K562 (cell line): Measurements from ENCODE around the gene AP4S1. TPM values are rescaled to one million over a fixed set of nuclear protein-coding genes. Genes with fewer than 3 reads are reported as not detected.
A peak's percentile ranks its signal among the peaks of the same experiment; 100 is the strongest.

Source experiments
- ATAC-seq: fragments of 200-7000 bp; cut with Tn5 transposase; 3 replicates; pipeline ENCODE4 v1.9.1; 2020; ENCODE audit warnings: moderate library complexity
- BruUV-seq: library from RNA; stranded (reverse); fragments of 400-500 nt; replicated peaks from 2 replicates; lab custom pipeline; 2021; lab: Mats Ljungman, UMichigan
- CTCF ChIA-PET: fragments of 300-600 bp; formaldehyde crosslinking; extraction: SDS; loops from one replicate; lab custom pipeline; 2021; ENCODE audit warnings: low intra/inter-chr PET ratio; lab: Yijun Ruan, JAX
- POLR2A ChIA-PET: fragments of 300-600, 350-650 bp; sonication (Branson Sonifier 250); formaldehyde crosslinking; extraction: SDS; loops from one replicate; lab custom pipeline; 2021; ENCODE audit warnings: antibody characterized with exemption, inconsistent platforms; lab: Yijun Ruan, JAX
- DNase-seq, 4 experiments: peaks; one replicate each; pipeline versions ENCODE4 v3.0.0 to v3.0.0-alpha.2; 2011 to 2018; ENCODE audit warnings: low spot score in 3 of 4, mixed read lengths in 3 of 4; ENCODE audit errors: extremely low read depth in 1 of 4
- FAIRE-seq: peaks from 2 replicates; lab custom pipeline; 2011; peaks lifted over from hg19 to GRCh38; lab: Jason Lieb, UNC
- H2AFZ ChIP-seq: 2 replicates; pipeline ENCODE4 v1.6.0; 2011; ENCODE audit warnings: low read depth, low read length, control low read depth, inconsistent platforms
- H3K27ac ChIP-seq: fragments of 200-600 bp; 3 replicates; pipeline ENCODE4 v1.8.0; 2011; ENCODE audit warnings: low read depth, mild to moderate bottlenecking, control low read depth, inconsistent platforms, low read length, moderate library complexity, mixed read lengths; ENCODE audit errors: extremely low read depth
- H3K27me3 ChIP-seq, 2 experiments: fragments of 300-600 bp in 1 of 2; 2 replicates in 1 of 2; 3 replicates in 1 of 2; pipeline versions ENCODE4 v1.6.0 to v1.8.0; 2011; ENCODE audit warnings: inconsistent platforms in 2 of 2, low read length in 2 of 2, mild to moderate bottlenecking in 1 of 2, mixed read lengths in 1 of 2, moderate library complexity in 1 of 2; ENCODE audit not compliant: control insufficient read depth in 2 of 2, insufficient read depth in 2 of 2
- H3K36me3 ChIP-seq: fragments of 300-600 bp; 3 replicates; pipeline ENCODE4 v1.8.0; 2011; ENCODE audit warnings: mild to moderate bottlenecking, low read length, inconsistent platforms; ENCODE audit not compliant: control insufficient read depth, insufficient read depth
- H3K4me1 ChIP-seq, 2 experiments: fragments of 200-600 bp in 1 of 2; replicated peaks in 1 of 2; 2 replicates in 1 of 2; 3 replicates in 1 of 2; pipeline versions ENCODE4 v1.5.1 to v1.8.0; 2011; ENCODE audit warnings: inconsistent platforms in 2 of 2, low read length in 2 of 2, mild to moderate bottlenecking in 1 of 2, mixed read lengths in 1 of 2, moderate library complexity in 1 of 2; ENCODE audit not compliant: control insufficient read depth in 2 of 2, insufficient read depth in 2 of 2
- H3K4me2 ChIP-seq: 2 replicates; pipeline ENCODE4 v1.6.1; 2011; ENCODE audit warnings: low read length, control low read depth, inconsistent platforms, mixed read lengths; ENCODE audit not compliant: insufficient read depth
- H3K4me3 ChIP-seq: fragments of 200-600 bp; sonication (generic), shearing (Covaris generic); 2 replicates; pipeline ENCODE4 v1.5.1; 2016; ENCODE audit warnings: control low read depth, inconsistent platforms
- H3K79me2 ChIP-seq: fragments of 200-600 bp; 3 replicates; pipeline ENCODE4 v1.8.0; 2011; ENCODE audit warnings: low read length, inconsistent platforms; ENCODE audit not compliant: control insufficient read depth, insufficient read depth
- H3K9ac ChIP-seq, 2 experiments: 2 replicates each; pipeline versions ENCODE4 v1.6.0 to v1.6.1; 2011; ENCODE audit warnings: low read depth in 2 of 2, low read length in 2 of 2, control low read depth in 1 of 2, inconsistent platforms in 1 of 2, mild to moderate bottlenecking in 1 of 2, mixed read lengths in 1 of 2; ENCODE audit not compliant: insufficient read depth in 1 of 2
- H3K9me1 ChIP-seq: one replicate; pipeline ENCODE4 v1.6.0; 2011; ENCODE audit warnings: inconsistent platforms, mild to moderate bottlenecking, low read length, moderate library complexity; ENCODE audit not compliant: control insufficient read depth, insufficient read depth
- H3K9me3 ChIP-seq: replicated peaks from 2 replicates; pipeline ENCODE4 v1.5.1; 2011; ENCODE audit warnings: low read depth, low read length, inconsistent platforms; ENCODE audit not compliant: control insufficient read depth, insufficient read depth
- H4K20me1 ChIP-seq: replicated peaks from 2 replicates; pipeline ENCODE4 v1.6.1; 2011; ENCODE audit warnings: low read length, inconsistent platforms, mixed read lengths; ENCODE audit not compliant: control insufficient read depth, insufficient read depth
- CEBPZ ChIP-seq: fragments of 150-350 bp; IDR thresholded peaks from 2 replicates; pipeline ENCODE4 v1.6.1; 2014; ENCODE audit warnings: low read depth, mild to moderate bottlenecking, low read length, borderline replicate concordance
- NR1H2 ChIP-seq: sonication (generic); formaldehyde crosslinking; IDR thresholded peaks from 2 replicates; pipeline ENCODE4 v1.4.0; 2020; ENCODE audit warnings: mild to moderate bottlenecking, missing genetic modification reagents
- PTRF ChIP-seq: fragments of 450-650 bp; IDR thresholded peaks from 2 replicates; pipeline ENCODE4 v1.6.1; 2016; ENCODE audit warnings: mild to moderate bottlenecking, missing genetic modification characterization, missing compliant biosample characterization
- TCF3 ChIP-seq: sonication (generic); formaldehyde crosslinking; IDR thresholded peaks from 2 replicates; pipeline ENCODE4 v1.4.0; 2020; ENCODE audit warnings: mild to moderate bottlenecking, missing genetic modification reagents
- ZNF707 ChIP-seq: fragments of 250-450 bp; sonication (Bioruptor Pico); conservative IDR thresholded peaks from 2 replicates; pipeline ENCODE4 v1.8.0; 2022; ENCODE audit warnings: inconsistent platforms, mild to moderate bottlenecking, moderate library complexity
- WGBS: fragments of 100-300 bp; shearing (Covaris generic); methylation state at CpG from one replicate; pipeline ENCODE4 v1.1.6; 2016; ENCODE audit warnings: low coverage, mixed read lengths; ENCODE audit not compliant: insufficient coverage; ENCODE audit errors: missing lambda C conversion rate; 5-methylcytosine and 5-hydroxymethylcytosine counted together
- in situ Hi-C: fragments of 300-500 bp; cut with MboI; formaldehyde crosslinking; loops from 4 replicates; pipeline ENCODE4 v1.15.0; 2018; ENCODE audit warnings: inconsistent platforms, mixed read lengths
- intact Hi-C: fragments of 100-400 bp; cut with micrococcal nuclease; formaldehyde crosslinking; loops from 2 replicates; pipeline ENCODE4 v1.14.2; 2022
- polyA plus RNA-seq, 8 experiments: library from polyadenylated mRNA; depleted of rRNA in 4 of 8; stranded (reverse) in 5 of 8; unstranded in 3 of 8; fragments of >200 nt; fragmentation: Nextera tagmentation in 2 of 8; fragmentation: Illumina TruSeq in 1 of 8; extraction: Ambion mirVana in 2 of 8; extraction: Trizol in 1 of 8; gene quantifications; 2 replicates each; pipeline versions ENCODE4 v1.2.1 to v1.2.3, GENCODE V29; 2011 to 2014; ENCODE audit warnings: inconsistent platforms in 1 of 8, missing spikeins in 1 of 8
- total RNA-seq, 7 experiments: library from RNA; depleted of rRNA in 6 of 7; stranded (reverse); fragments of >200 nt in 6 of 7; fragmentation: Illumina TruSeq in 2 of 7; extraction: Trizol in 2 of 7; gene quantifications; 2 replicates each; pipeline versions ENCODE4 v1.2.1 to v1.2.3, GENCODE V29; 2011 to 2021; ENCODE audit warnings: low replicate concordance in 1 of 7
- TF ChIP-seq, protein P1 (sequence below): sonication (generic); formaldehyde crosslinking; IDR thresholded peaks from 2 replicates; pipeline ENCODE4 v1.8.1; 2022; ENCODE audit warnings: missing genetic modification reagents
- TF ChIP-seq, protein P2 (sequence below): fragments of 250-450 bp; sonication (Bioruptor Pico); IDR thresholded peaks from 2 replicates; pipeline ENCODE4 v1.8.0; 2021; ENCODE audit warnings: borderline replicate concordance, mild to moderate bottlenecking, moderate library complexity; ENCODE audit not compliant: poor library complexity, severe bottlenecking

AP4S1 gene
- total and polyA plus RNA-seq, 9 of the 15 experiments (the other 6 are each of a cell fraction or from before 2014, with no cell fraction given), result 3.7 to 7.8 (median 5.9) TPM

DNA sequence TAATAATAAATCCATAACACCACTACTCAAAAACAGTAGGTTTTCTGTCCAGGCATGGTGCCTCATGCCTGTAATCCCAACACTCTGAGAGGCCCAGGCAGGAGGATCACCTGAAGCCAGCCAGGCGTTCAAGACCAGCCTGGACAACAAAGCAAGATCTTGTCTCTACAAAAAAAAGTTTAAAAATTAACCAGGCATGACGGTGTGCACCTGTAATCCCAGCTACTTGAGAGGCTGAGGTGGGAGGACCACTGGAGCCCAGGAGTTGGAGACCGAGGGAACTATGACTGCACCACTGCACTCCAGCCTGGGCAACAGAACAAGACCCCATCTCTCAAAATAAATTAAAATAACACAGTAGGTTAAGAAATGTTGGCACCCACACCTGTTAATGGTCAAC is 44.5 kb upstream of the AP4S1 start (continued):
- TF ChIP-seq, protein P1, sequence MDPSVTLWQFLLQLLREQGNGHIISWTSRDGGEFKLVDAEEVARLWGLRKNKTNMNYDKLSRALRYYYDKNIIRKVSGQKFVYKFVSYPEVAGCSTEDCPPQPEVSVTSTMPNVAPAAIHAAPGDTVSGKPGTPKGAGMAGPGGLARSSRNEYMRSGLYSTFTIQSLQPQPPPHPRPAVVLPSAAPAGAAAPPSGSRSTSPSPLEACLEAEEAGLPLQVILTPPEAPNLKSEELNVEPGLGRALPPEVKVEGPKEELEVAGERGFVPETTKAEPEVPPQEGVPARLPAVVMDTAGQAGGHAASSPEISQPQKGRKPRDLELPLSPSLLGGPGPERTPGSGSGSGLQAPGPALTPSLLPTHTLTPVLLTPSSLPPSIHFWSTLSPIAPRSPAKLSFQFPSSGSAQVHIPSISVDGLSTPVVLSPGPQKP, result no peak
- TF ChIP-seq NR1H2 (CRISPR knock-in tag), result no peak
- no peak for TF ChIP-seq PTRF
- TF ChIP-seq, protein P2, sequence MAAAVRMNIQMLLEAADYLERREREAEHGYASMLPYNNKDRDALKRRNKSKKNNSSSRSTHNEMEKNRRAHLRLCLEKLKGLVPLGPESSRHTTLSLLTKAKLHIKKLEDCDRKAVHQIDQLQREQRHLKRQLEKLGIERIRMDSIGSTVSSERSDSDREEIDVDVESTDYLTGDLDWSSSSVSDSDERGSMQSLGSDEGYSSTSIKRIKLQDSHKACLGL, result no peak
- TF ChIP-seq ZNF707 (CRISPR knock-in tag), result no peak
- TF ChIP-seq, all 486 proteins: peak for 0

DNA sequence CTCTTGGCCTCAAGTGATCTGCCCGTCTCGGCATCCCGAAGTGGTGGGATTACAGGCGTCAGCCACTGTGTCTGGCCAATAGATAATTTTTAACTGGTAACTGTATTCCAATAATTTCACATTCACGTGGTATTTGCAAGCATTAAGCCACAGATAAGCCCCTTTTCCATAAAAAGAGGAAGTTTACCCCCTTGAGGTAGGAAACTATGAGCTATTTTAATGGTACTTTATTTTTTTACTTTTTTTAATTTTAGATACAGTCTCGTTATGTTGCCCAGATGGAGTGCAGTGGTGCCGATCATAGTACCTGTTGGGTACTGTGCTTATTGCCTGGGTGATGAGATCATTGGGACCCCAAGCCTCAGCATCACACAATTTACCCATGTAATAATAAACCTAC is 42.9 kb upstream of the AP4S1 start:
- ATAC-seq (no peak), DNase-seq (no peak), FAIRE-seq (no peak)
- BruUV-seq, result no TSS peak
- ChIA-PET POLR2A (no interaction called here), CTCF (no interaction called here)
- H3K27me3 ChIP-seq, result no peaks in the 10 kb centered on the region
- in situ Hi-C loops, result loop anchor here (5.0 kb wide), 1 partner anchor 100 kb away; no protein-coding TSS in a partner anchor
- intact Hi-C loops, result no loop called here
- no peak overlapping the region for H3K9ac ChIP-seq
- H3K4me2 ChIP-seq, result no peak overlapping the region
- H2AFZ ChIP-seq, result no peak overlapping the region
- no peak for TF ChIP-seq CEBPZ
- TF ChIP-seq TCF3 (CRISPR knock-in tag), result 0 out of 2 replicates have a peak, but pooled peaks have one; percentile 8
- no peaks in the 10 kb centered on the region; the same call in 2 of the 3 replicates for H3K36me3 ChIP-seq
- no peaks in the 10 kb centered on the region for H3K9me1 ChIP-seq
- 36% methylated on average over 7 of the region's 7 CpGs for WGBS
- H4K20me1 ChIP-seq, result no peaks in the 10 kb centered on the region; the same call in 1 of the 2 replicates
- peaks cover 0 to 3% of the 10 kb centered on the region in 2 experiments; a peak in 3 of 5 replicates for H3K4me1 ChIP-seq
- no peaks in the 10 kb centered on the region for H3K9me3 ChIP-seq
- H3K27ac ChIP-seq, result peak overlapping the region; percentile 18; the same call in 2 of the 3 replicates
- H3K4me3 ChIP-seq, result no peak overlapping the region
- H3K79me2 ChIP-seq, result peaks cover 91% of the 10 kb centered on the region
